GM21786 (cell line): ENCODE results near the gene EHD3.

Experiments
- ATAC-seq: cut with Tn5 transposase; IDR thresholded peaks from one replicate; pipeline ENCODE4 v1.9.1; 2021; ENCODE audit not compliant: unreplicated experiment

EHD3 gene

DNA sequence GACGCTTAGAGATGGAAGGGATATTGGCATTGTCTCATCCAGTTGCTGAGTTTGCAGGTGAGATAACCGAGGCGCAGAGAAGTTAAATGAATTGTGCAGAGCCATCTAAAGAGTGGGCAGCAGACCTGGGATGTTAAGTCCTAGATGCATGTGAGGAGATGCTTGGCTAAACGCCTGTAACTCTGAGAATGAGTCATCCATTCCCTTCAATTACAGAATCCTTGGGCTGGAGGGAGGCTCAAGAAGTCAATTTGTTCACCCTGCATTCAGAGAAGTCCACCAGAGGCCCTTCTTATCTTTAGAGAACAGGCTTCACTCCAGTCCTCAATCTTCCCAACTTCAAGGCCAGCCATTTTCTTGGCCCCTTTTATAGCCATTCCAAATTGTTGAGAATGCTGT, 1.6 kb downstream of the EHD3 start:
- no peak for ATAC-seq

DNA sequence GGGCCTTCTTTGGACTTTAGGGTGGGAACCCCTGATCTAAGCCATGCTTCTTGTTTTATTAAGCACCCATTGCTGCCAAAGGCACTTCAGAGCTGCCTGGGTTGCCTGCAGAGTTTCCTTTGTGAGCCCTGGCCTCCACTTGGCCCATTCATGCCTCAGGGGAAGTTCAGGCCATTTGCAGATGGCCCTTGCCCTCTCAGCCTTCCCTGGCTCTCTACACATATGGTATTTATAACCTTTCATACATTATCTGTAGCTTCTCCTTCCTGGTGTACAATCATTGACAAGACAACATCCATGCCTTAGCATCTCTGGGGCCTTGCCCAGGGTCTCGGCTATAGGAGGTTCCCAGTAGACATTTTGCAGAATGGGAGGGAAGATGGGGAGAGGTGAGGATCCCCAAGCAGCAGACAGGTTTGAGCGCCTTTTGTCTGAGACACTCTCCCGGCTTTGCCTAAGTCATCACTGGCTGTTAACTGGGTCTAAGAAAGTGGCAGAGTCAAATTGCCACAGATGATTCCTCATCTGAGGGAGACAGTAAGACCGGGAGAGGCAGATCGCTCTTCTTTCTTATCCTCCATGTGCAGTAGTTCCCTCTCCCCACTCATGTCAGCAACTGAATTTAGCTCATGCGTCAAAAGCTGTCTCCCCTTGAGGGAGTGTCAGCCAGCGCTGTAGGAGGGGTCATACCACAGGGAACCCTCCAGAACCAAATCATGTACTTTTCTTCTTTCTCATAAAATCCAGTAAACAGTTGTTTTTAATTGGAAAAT, 2.7 kb downstream of the EHD3 start:
- ATAC-seq = no peak

- ATAC-seq = no peak
Measured at GRCh38 chr2:31237348-31238017, 3.5 kb downstream of the EHD3 start.

DNA sequence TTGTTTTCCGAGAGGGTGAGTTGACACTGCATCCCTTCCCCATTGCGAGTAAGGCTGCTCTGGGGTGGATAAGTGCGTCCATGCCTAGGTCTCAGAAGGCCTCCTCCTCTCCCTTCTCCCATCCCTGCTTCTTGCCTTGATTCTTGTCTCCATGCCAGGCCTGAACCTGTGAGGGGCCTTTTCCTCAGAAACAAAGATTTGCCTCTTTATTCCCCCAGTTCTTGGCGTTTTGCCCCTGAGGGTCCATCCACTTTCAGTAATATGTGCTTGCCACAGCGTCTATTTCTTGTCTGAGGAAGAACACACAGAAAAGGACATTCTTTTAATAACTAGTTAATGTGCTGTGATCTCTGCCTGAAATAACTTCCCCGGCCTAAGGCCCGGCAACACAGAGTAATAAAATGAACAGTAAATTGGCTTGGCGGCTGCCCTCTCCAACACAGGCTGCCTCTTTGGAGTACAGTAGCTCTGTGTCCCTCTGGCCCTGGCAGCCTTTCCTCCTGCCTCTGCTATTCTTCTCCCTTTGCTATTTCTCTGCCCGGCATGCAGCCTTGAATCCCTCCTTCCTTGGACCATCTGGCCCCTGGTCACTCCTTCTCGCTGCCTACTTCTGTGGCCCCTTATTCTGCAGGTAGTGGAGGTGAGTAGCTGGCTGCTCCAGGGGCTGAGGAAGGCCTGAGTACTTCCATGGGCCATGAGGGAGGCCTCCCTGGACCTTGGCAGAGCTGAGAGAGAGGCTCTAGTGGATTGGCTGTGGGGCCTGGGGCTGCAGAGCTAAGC, 4.4 kb downstream of the EHD3 start:
- ATAC-seq = no peak

GRCh38 chr2:31238906-31239592, 5.1 kb downstream of the EHD3 start:
- ATAC-seq = no peak

- no peak for ATAC-seq
Measured at GRCh38 chr2:31239593-31240177, 5.7 kb downstream of the EHD3 start.

DNA sequence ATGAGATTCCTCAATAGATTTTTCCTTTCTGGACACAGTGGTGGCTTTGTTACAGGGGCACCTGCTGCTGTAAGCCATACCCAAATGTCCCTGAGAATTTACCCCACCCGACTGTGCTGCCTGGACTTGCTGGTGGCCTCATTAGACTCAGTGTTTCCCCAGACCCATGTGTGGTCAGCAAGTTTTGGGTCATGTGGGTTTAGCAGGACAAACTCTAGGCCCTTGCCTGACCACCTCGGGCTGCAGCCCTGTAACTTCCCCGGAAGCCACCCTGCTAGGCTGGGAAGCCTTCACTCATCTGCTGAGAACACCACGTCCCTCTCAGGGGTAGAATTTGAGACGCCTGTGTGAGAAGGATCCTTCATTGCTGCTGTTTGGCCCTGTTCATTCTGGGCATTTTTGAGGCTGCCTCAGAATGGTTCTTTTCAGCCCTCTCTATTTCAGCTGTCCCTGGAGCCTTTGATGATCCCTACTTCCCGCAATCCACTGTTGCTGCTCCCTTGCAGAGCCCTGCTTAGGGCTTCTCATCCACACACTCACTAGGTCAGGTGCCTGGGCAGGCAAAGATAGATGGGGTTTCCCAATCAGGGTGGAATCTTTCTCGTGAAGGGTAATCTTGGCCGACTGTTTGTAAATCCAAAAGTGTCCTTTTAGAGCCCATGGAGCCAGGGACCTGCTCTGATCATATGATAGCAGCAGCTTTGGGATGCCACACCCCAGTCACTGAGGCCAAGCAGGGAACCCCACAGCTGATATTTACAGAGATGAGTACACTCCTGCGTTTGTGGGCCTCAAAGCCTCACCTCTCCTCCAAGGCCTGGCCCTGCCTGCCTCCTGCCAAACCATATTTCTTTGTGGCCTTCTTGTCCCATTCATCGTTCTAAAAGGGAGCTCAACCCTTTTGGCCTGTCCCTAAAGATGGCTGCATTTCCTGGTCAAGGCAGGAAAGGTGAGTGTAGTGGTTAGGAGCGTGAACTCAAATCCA, 6.7 kb downstream of the EHD3 start:
- ATAC-seq = no peak

DNA sequence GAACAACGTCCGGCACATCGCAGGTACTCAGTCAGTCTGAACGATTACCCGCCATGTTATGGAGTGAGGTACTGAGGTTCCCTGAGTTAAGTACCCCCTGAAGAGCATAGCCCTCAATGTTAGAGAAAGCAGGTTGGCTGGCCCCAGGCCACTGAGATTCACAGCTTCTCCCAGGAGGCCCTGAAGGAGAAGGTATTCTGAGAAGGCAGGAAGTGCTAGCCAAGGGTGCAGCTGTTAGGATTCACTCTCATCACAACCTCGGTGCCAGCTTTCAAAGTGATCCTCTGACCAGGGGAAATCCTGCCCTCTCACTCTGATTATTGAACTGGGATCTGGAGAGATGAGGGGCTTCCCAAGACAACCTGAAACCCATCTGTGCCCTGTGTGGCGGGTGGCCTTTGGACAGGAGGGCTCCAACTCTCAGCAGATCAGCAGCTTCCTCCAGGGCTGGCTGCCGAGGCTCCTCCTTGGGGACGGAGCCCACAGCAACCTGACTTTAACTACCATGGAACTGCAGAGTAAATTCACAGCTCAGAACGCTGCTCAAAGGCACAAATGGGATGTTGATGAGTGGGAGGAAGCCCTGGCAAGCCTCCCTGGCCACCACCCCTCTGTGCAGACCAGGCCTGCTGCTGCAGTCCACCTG, 7.8 kb downstream of the EHD3 start:
- no peak for ATAC-seq

DNA sequence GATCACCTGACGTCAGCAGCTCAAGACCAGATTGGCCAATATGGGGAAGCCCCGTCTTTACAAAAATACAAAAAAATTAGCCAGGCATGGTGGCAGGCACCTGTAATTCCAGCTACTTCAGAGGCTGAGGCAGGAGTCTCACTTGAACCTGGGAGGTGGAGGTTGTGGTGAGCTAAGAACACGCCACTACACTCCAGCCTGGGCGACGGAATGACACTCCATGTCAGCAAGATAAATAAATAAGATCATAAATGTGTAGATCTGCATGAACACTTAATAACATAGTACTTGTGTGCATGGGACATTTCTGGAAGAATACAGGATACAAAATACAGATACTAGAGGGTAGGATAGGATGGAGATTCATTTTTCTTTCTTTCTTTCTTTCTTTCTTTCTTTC, 9.1 kb downstream of the EHD3 start:
- no peak for ATAC-seq

DNA sequence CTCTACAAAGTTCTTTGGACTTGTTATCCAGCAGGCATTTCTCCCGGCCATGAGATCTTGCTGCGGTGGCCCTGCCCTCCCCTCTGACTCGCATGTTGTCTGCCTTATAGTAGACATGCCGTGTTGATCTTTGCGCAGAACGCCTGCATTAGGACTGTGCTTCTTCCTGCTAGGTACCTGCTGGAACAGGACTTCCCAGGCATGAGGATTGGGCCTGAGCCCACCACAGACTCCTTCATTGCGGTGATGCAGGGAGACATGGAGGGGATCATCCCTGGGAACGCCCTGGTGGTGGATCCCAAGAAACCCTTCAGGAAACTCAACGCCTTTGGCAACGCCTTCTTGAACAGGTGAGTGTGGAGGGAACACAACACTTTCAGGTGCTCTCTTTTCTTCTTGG, 10.1 kb downstream of the EHD3 start:
- ATAC-seq = no peak

- ATAC-seq = no peak
Measured at GRCh38 chr2:31246184-31246852, 12.4 kb downstream of the EHD3 start.

- no peak for ATAC-seq
Measured at GRCh38 chr2:31247711-31248110, 13.8 kb downstream of the EHD3 start.

DNA sequence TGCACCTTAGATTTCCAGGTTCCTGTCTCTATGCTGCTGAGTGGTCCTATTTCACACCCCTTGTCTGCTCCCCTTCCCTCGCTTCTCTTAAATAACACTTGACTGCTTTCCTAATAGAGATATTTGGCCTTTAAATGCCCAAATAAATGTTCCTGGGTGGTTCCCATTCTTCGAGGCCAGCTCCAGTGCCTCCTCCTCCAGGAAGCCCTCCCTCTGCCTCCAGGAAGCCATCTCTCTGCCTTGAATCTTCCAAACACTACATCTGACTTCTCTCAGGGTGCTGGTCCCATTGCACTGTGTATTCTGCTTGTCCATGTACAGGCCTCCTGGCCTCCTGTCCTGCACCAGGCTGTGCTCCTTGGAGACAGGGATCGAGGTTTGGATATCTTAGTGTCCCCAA, 14.2 kb downstream of the EHD3 start:
- no peak for ATAC-seq

DNA sequence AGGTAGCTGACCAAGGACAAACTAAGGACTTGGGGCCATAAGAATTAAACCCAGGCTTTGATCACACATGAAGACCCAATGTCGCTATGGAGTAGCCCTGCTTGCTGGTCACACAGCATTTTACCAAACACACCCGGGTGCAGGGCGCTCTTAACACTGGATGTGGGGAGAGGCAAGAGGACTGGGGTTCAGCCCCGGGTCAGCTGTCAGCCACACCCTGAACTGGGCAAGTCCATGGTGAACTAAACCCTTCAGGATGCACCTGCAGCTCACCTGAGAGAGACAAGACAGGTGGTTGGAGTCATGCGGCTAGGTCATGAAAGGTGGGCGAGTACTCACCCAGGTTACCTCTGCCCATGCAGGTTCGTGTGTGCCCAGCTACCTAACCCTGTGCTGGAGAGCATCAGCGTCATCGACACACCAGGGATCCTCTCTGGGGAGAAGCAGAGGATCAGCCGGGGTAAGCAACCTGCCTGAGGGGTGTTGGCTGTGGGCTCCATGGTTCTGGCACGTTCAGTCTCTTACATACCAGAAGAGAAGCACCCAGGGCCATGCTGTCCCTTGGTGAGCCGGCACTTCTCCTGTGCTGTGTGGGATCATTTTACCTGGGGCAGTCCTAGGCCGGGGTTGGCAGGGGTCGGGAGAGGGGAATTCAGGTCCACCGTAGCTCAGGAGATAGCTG, 15.2 kb downstream of the EHD3 start:
- no peak for ATAC-seq

DNA sequence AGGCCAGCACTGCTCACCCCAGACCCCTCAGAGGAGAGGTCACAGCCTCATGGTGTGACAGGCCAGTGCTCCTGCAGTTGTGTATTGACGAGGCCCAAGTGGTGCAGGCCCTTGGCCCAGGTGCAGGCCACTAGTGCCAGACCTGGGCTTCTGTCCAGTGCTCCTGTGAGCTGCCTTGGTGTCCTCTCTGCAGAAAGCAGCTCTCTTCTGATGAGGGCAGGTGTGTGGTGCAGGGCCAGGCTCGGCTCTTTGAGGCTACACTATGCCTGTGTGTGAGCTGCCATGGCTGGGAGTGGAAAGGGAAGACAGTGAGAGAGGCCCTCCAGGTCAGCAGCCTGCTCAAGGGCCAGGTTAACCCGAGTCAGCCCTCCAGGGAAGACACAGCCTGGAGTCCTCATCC, 17.1 kb downstream of the EHD3 start:
- ATAC-seq = no peak

- no peak for ATAC-seq
Measured at GRCh38 chr2:31251851-31252250, 17.9 kb downstream of the EHD3 start.

DNA sequence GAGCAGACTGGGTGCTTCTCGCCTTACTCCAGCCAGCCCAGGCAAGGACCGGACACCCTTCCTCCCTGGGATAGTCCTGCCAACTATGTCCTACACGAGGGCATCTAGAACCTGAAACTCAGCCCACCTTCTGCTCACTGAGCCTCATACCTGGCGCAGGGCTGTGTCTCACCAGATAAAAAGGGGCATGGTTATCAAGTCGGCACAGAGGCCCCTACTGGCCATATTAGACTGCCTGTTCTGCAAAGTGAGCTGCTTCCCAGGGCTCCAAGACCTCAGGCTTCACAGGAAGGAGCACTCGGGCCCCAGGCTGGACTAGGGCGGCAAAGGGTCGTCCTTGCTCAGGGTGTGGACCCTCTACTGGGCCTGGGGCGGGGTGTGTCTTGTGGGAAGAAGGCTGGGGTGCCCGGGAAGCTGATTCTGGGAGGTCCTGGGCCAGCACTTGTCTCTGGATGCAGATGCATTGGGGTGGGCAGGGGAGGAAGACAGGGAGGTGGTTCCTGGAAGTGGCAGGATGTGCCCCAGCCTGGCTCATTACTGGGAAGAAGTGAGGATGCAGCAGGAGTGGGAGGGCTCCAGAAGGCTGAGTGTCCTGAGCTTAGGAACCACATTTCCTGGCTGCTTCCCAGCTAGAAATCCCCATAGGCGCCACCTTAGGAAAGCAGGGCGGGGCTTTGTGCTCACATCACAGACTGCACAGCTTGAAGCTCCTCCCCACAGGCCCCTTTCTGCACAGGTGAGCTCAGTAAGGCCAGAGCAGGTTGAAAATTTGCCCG, 19.6 kb downstream of the EHD3 start:
- ATAC-seq = no peak
